Measurements from ENCODE around the gene MLX. TPM values are rescaled to one million over a fixed set of nuclear protein-coding genes. Genes with fewer than 3 reads are reported as not detected.
"Not testable (repeated sequence)": the region's sequence is repeated elsewhere in the genome, so short reads cannot be mapped to it uniquely, and the experiment has no call there.

Gene MLX
- total RNA-seq, 1 donor from 2014 or later: 30.2 TPM

- no peak for DNase-seq
These were observed 11.7 kb upstream of the MLX start for GRCh38 chr17:42555122-42555622.

GRCh38 chr17:42555961-42556617, 10.8 kb upstream of the MLX start:
- DNase-seq: not testable (repeated sequence)

GRCh38 chr17:42559075-42559474, 7.8 kb upstream of the MLX start:
- DNase-seq: no peak

DNA sequence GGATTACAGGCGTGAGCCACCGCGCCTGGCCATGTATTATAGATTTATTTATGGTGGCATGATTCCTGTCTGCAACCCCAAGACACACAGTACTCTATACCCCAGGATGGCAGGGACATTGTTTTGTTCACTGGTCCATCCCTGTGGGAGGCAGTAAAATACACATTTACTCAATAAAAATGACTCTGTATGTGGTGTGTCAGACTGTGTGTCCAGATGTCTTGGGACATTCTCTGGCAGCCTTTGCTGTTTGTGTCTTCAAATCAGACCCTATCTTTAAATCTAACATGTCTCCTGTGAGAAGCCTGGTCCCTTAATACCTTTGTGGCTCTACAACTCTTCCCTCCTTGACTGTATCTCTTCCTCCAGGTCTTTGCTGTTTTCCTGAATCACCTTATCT, 6.7 kb upstream of the MLX start:
- DNase-seq: no peak

DNA sequence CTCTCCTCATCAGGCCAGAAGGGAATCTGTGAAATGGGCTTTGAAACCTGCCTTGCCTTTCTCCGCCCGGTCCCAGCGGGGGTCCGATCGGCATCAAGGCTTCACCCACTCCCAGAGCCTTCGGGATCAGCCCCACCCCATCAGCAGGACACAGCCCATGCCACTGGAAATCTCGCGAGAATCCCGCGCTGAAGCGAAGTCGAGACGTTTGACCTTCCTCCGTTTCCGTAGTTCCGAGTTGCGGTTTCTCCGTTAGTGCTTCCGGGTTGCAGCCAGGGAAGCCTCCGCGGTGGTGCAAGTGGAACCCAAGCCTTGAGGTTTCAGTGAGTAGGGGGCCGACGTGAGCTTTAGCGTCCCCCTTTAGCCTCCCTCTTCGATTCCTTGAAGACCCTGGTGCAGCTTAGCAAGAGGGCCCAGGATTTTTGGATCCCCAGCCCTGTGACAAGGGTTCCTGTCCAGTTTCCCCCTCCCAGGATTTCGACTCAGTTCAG, 5.0 kb upstream of the MLX start, which contains the start of gene COASY:
COASY (plus strand) TSS at position 252 of the 491 bp plus-strand sequence. CDS start 475 bp downstream, outside the sequence.
- DNase-seq: peak; percentile 99

GRCh38 chr17:42562388-42563142, 4.3 kb upstream of the MLX start:
- no peak for DNase-seq

- no peak for DNase-seq
These were observed 3.8 kb upstream of the MLX start for GRCh38 chr17:42563143-42563509.

DNA sequence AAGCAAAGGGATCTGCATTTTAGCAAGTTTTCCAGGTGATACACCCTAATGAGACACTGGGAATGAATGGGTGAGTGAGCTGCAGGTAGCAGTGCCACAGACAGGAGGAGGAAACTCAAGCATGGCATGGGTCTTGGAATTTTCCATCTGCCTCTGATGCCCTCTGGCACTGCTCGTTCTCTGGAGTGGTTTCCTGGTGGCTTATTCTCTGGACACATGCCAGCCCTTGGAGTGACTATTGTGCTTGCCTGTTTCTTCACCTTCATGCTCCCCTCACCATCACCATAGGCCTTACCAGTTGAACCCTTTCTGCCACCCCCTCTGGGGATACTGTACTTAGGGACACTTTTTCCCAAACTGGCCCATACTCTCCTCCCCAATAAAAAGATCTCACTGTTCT, 3.4 kb upstream of the MLX start:
- DNase-seq: no peak

DNA sequence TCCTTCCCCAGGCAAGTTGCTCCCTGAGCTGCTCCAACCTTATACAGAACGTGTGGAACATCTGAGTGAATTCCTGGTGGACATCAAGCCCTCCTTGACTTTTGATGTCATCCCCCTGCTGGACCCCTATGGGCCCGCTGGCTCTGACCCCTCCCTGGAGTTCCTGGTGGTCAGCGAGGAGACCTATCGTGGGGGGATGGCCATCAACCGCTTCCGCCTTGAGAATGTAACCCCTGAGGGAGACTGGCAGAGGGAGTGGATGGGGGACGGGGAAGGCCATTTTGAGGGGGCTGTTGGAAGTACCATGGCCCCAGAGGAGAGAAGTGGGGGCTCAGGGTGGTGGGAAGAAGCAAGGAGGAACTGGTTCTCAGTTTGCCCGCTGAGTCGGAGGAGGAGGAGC, 3.0 kb upstream of the MLX start:
- no peak for DNase-seq

- no peak for DNase-seq
These were observed 1.9 kb upstream of the MLX start for GRCh38 chr17:42564815-42565522.

DNA sequence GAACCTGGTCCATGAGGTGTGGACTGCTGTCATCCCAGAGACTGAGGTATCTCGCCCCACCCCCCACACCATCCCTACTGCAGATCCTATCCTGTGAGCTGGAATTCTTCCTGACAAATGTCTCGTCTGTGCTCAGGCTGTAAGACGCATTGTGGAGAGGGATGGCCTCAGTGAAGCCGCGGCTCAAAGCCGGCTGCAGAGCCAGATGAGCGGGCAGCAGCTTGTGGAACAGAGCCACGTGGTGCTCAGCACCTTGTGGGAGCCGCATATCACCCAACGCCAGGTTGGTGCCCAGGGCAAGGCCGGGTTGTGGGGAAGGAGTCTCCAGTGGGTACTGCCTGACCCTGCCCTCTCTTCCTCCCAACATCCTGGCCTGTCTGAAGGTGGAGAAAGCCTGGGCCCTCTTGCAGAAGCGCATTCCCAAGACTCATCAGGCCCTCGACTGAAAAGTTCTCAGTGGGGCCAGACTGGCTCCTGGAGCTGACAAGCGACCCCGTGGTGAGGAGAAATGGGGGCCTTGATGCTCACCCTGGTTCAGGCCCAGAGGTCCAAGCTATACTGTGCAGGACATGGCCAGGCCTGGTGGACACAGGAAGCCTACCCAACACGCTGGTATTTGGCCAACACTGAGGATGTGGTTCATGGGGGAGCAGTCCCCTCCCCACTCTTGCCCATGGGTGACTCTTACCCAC, 1.2 kb upstream of the MLX start:
- DNase-seq: no peak

DNA sequence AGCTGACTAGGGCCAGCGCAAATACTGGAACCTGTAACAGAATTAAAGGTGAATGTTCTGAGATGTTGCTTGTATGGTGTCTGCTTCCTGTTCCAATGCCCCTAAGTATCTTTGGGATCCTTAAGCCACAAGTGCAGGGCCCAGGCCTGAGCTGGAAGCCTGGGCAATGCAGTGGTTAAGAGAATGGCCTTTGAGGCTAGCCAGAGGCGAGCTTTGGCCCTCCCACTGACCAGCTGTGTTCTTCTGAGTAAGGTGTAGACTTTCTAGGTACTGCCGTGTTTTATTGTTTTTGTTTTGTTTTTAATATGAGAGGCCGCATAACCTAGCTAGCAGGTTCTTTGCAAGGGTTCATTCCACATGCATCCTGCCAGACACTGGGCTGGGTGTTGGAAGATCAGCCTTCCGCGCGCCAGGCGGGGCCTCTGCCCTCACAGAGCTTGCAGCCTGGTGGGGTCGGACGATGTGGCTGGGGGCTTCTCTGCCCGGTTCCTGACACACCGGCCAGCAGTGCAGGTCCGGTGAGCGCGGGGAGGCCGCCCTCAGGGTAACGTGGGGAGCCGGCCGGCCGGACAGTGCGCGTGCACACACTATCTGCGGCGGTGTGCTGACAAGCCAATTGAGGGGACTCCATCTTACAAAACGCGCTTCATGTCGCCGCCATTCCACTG, 551 bp upstream of the MLX start:
- no peak for DNase-seq

- no peak for DNase-seq
These were observed 1.6 kb downstream of the MLX start for GRCh38 chr17:42568341-42569111.

- DNase-seq: no peak
These were observed 4.7 kb downstream of the MLX start for GRCh38 chr17:42571435-42572225.

DNA sequence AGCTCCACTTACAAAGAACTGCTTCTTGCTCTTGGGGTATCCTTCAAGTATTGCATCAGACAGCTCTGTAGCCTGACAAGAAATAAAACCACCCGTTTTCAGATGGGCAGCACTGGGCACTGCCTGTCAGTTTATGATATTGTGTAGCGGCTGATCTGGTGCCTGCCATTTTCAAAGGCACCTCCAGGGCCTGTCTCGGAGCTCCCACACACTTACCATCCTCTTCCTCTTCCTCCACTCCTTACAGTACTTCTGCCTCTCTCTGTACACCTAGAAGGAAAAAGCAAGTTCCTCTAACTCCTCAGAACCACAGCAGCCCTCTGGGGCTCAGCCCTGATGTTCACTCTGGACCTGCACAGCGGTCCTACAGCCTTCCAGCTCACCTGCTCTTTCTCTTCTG, 6.2 kb downstream of the MLX start:
- no peak for DNase-seq

DNA sequence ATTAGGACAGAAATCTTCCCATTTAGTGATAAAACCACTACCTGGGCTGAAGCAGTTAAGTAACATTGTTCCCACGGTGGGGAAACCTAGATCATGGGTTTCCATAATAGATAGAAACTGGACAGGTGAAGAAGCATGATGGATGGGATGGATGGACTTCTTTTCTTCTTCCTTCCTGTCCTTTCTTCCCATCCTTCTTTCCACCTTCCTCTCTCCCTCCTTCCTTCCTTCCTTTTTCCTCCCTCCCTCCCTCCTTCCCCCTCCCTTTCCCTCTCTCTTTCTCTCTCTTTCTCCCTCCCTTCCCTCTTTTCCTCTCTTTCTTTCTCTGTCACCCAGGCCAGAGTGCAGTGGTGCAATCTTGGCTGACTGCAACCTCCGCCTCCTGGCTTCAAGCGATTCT, 7.6 kb downstream of the MLX start:
- DNase-seq: no peak

DNA sequence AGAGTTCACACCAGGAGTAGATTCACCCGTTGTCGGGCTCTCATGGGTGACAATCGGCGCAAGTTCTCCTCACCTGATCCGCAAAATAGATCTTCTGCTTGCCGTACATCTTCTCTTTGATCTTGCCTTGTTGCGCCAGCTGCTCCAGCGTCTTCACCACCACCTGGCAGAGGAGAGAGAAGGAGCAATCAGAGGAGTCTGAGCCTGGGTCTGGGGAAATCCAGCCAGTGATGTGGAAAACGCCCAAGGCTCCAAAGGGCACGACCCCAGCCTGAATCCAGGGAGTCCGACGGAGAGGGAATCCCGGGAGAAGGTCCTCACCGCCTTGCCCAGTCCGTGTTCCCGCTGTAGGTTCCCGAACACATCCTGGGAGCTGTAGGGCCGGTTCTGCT, 10.2 kb downstream of the MLX start:
- DNase-seq: no peak

DNA sequence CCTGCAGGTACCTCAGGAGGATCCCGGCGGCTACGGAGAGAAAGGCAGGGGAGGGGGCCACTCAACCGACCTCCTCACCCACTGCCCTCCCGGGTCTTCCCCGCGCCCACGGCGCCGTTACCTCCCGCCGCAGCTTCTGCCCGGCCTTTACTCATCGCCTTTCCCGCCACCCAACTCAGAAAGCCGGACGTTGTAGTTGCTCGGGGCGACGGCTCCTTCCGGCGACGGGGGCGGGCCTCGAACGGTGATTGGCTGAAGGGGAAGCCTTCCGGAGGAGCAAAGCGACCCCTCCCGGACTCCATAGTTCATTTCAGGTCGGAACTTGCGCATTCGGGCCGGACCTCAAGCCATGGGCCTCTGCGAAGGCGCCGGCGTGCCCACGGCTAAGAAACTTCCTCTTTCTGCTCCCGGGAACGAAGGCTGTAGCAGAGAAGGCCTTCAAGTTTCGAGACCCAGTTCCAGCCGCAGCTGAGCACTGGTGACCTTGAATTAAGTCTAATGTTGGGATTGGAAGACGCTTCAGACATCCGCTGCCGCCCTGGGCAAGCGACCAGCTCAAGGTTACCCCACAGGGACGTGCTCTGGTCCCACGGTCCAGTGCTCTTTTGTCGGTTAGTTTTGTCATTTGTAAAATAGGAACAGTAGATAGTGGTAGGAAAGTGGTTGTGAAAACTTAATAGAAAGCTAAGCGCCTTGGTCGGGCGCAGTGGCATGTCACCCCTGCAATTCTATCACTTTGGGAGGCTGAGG, 10.8 kb downstream of the MLX start, which contains the start of gene PSMC3IP:
PSMC3IP (minus strand) TSS at position 198 of the 750 bp plus-strand sequence; CDS start at position 155, 43 bp downstream.
- DNase-seq: peak; percentile 98

- peak; percentile 90 for DNase-seq
These were observed 11.5 kb downstream of the MLX start for GRCh38 chr17:42578282-42578869.
